Measurements from ENCODE around the gene REV1. TPM values are rescaled to one million over a fixed set of nuclear protein-coding genes. Genes with fewer than 3 reads are reported as not detected.

Gene REV1
- polyA plus RNA-seq, 3 donors: 6.5 to 39.9 (median 9.5) TPM

DNA sequence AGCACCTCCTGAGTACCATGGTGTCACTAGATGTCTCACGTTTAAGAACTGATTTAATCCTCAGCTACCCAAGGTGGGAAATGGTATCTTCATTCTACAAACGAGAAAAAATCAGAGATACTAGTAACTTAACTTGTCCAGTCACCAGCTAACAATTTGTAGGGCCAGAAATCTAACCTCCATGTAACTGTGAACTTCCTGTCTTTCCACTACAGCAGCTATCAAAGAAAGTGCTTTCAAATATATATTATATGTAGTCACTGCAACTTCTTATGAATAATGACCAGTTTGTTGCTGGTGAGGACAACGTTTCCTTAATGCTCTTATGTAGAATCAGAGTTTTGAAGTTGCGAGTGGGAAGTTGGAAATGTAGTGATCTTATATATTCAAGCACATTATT is 1.9 kb downstream of the REV1 start:
- no CpG with 5 or more reads among the region's 4 CpGs for WGBS (ENCODE audit: insufficient coverage)
- Mint-ChIP-seq H3K4me3 (peak overlapping the region in 1 of 2 donors; percentile 98), H3K4me1 (peaks cover 32% of the 10 kb centered on the region), H3K36me3 (no peaks in the 10 kb centered on the region), H3K9me3 (peaks cover 0 to under 1% (median 0%) of the 10 kb centered on the region in 7 donors), H3K27me3 (ENCODE audit: low read depth in 3 of 3) (peaks cover 0 to under 1% (median 0%) of the 10 kb centered on the region in 3 donors), H3K27ac (no peak overlapping the region)
- Histone ChIP-seq H3K4me3 (replicated peaks in 1 of 3; ENCODE audit: low read depth in 2 of 3, low read length in 3 of 3) (no peak overlapping the region), H2AFZ (ENCODE audit: insufficient read depth, low read depth, low read length, poor library complexity, severe bottlenecking) (no peak overlapping the region), H4K20me1 (ENCODE audit: insufficient read depth, low read length) (peaks cover 45% of the 10 kb centered on the region), H3K27ac (ENCODE audit: low read depth in 1 of 2, low read length in 2 of 2) (no peak overlapping the region), H3K4me1 (ENCODE audit: control insufficient read depth in 1 of 2, insufficient read depth in 2 of 2, low read length in 2 of 2) (peaks cover 19 to 26% of the 10 kb centered on the region in 2 donors), H3K27me3 (ENCODE audit: control insufficient read depth in 2 of 2, insufficient read depth in 2 of 2, low read length in 2 of 2) (no peaks in the 10 kb centered on the region), H3K9ac (ENCODE audit: insufficient read depth, low read length, poor library complexity, severe bottlenecking) (no peak overlapping the region), H3K4me2 (replicated peaks; ENCODE audit: extremely low read depth, low read length, poor library complexity, severe bottlenecking) (peak overlapping the region; percentile 93), H3K36me3 (replicated peaks in 1 of 2; ENCODE audit: control insufficient read depth in 1 of 2, insufficient read depth in 2 of 2, low read length in 2 of 2) (no peaks in the 10 kb centered on the region), H3K79me2 (ENCODE audit: insufficient read depth, low read length) (peaks cover 64% of the 10 kb centered on the region), H3K9me3 (replicated peaks in 1 of 2; ENCODE audit: control insufficient read depth in 1 of 2, insufficient read depth in 1 of 2, low read length in 2 of 2) (no peaks in the 10 kb centered on the region)
- TF ChIP-seq CTCF (IDR thresholded peaks at IDR 0.05): no peak
- no peak for DNase-seq
- intact Hi-C loops (cut with micrococcal nuclease): loop anchor here in 1 of 2 donors (2.0 kb wide), 1 partner anchor 151 kb away; the partner anchor contains the start of genes EIF5B and TXNDC9

DNA sequence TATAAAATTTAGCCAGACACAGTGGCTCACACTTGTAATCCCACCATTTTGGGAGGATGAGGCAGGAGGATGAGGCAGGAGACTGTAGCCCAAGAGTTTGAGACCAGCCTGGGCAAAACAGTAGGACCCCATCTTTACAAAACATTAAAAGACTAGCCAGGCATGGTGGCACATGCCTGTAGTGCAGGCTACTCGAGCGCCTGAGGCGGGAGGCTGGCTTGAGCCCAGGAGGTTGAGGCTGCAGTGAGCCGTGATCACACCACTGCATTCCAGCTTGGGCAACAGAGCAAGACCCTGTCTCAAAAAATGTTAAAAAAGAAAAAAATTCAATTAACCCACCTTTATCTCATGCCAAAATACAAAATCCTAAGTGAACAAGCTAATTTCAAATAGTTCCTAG is 4.0 kb downstream of the REV1 start:
- Mint-ChIP-seq H3K27ac (no peak overlapping the region), H3K4me1 (peaks cover 38% of the 10 kb centered on the region), H3K4me3 (no peak overlapping the region), H3K36me3 (peaks cover 1 to 4% of the 10 kb centered on the region in 2 donors), H3K9me3 (no peaks in the 10 kb centered on the region), H3K27me3 (ENCODE audit: low read depth in 3 of 3) (no peaks in the 10 kb centered on the region)
- TF ChIP-seq CTCF (IDR thresholded peaks at IDR 0.05): no peak
- no peaks in the 10 kb centered on the region for H3K9me3 ChIP-seq (replicated peaks in 1 of 2; ENCODE audit: control insufficient read depth in 1 of 2, insufficient read depth in 1 of 2, low read length in 2 of 2)
- H4K20me1 ChIP-seq (ENCODE audit: insufficient read depth, low read length): peaks cover 64% of the 10 kb centered on the region
- peaks cover 85% of the 10 kb centered on the region for H3K79me2 ChIP-seq (ENCODE audit: insufficient read depth, low read length)
- H3K4me3 ChIP-seq (replicated peaks in 1 of 3; ENCODE audit: low read depth in 2 of 3, low read length in 3 of 3): no peak overlapping the region
- intact Hi-C loops (cut with micrococcal nuclease): no loop called here
- no peak overlapping the region for H3K4me2 ChIP-seq (replicated peaks; ENCODE audit: extremely low read depth, low read length, poor library complexity, severe bottlenecking)
- peaks cover 0 to 5% of the 10 kb centered on the region in 2 donors for H3K36me3 ChIP-seq (replicated peaks in 1 of 2; ENCODE audit: control insufficient read depth in 1 of 2, insufficient read depth in 2 of 2, low read length in 2 of 2)
- DNase-seq: no peak
- 100% methylated on average over 3 of the region's 4 CpGs for WGBS (ENCODE audit: insufficient coverage)
- H3K9ac ChIP-seq (ENCODE audit: insufficient read depth, low read length, poor library complexity, severe bottlenecking): no peak overlapping the region
- H3K27ac ChIP-seq (ENCODE audit: low read depth in 1 of 2, low read length in 2 of 2): no peak overlapping the region
- H2AFZ ChIP-seq (ENCODE audit: insufficient read depth, low read depth, low read length, poor library complexity, severe bottlenecking): no peak overlapping the region
- peaks cover 17 to 21% of the 10 kb centered on the region in 2 donors for H3K4me1 ChIP-seq (ENCODE audit: control insufficient read depth in 1 of 2, insufficient read depth in 2 of 2, low read length in 2 of 2)
- H3K27me3 ChIP-seq (ENCODE audit: control insufficient read depth in 2 of 2, insufficient read depth in 2 of 2, low read length in 2 of 2): no peaks in the 10 kb centered on the region
